K562 (cell line): ENCODE measurements around the gene TBL1XR1. TPM values are rescaled to one million over a fixed set of nuclear protein-coding genes. Genes with fewer than 3 reads are reported as not detected.

Experiments
- CC2D1A ChIP-seq: fragments of 450-650 bp; IDR thresholded peaks from 2 replicates; pipeline ENCODE4 v1.6.1; 2017; ENCODE audit warnings: mild to moderate bottlenecking
- DDX20 ChIP-seq: fragments of 450-650 bp; IDR thresholded peaks from 2 replicates; pipeline ENCODE4 v1.6.1; 2016; ENCODE audit warnings: missing genetic modification characterization, low read depth, mild to moderate bottlenecking, missing compliant biosample characterization, moderate library complexity
- ETV6 ChIP-seq, 3 experiments: fragments of 150-350 bp in 1 of 3; sonication (generic) in 1 of 3; formaldehyde crosslinking in 1 of 3; IDR thresholded peaks; 2 replicates each; pipeline versions ENCODE4 v1.6.1 to v1.8.0; 2014 to 2022; ENCODE audit warnings: borderline replicate concordance in 2 of 3, low read depth in 2 of 3, antibody characterized with exemption in 1 of 3, low read length in 1 of 3, mild to moderate bottlenecking in 1 of 3, missing genetic modification reagents in 1 of 3
- HLTF ChIP-seq: fragments of 450-650 bp; IDR thresholded peaks from 2 replicates; pipeline ENCODE4 v1.6.1; 2016
- RERE ChIP-seq: sonication (generic); formaldehyde crosslinking; IDR thresholded peaks from 2 replicates; pipeline ENCODE4 v1.8.0; 2023; ENCODE audit warnings: missing genetic modification reagents, mild to moderate bottlenecking, borderline replicate concordance
- RNF2 ChIP-seq: sonication (generic); IDR thresholded peaks from 2 replicates; pipeline ENCODE4 v1.6.1; 2016
- ZBTB9 ChIP-seq: fragments of 450-650 bp; formaldehyde crosslinking; IDR thresholded peaks from 2 replicates; pipeline ENCODE4 v1.4.0; 2020; ENCODE audit warnings: mild to moderate bottlenecking, moderate library complexity
- ZNF197 ChIP-seq: fragments of 200-800 bp; sonication (Bioruptor generic); IDR thresholded peaks from 2 replicates; pipeline ENCODE4 v1.6.1; 2016; ENCODE audit warnings: low read depth, missing genetic modification characterization, missing compliant biosample characterization
- ZNF511 ChIP-seq: sonication (generic); formaldehyde crosslinking; IDR thresholded peaks from 2 replicates; pipeline ENCODE4 v1.8.0; 2022; ENCODE audit warnings: mild to moderate bottlenecking, missing genetic modification reagents
- ZSCAN29 ChIP-seq: fragments of 450-650 bp; IDR thresholded peaks from 2 replicates; pipeline ENCODE4 v1.6.1; 2017
- polyA plus RNA-seq, 8 experiments: library from polyadenylated mRNA; depleted of rRNA in 4 of 8; stranded (reverse) in 5 of 8; unstranded in 3 of 8; fragments of >200 nt; fragmentation: Nextera tagmentation in 2 of 8; fragmentation: Illumina TruSeq in 1 of 8; extraction: Ambion mirVana in 2 of 8; extraction: Trizol in 1 of 8; gene quantifications; 2 replicates each; pipeline versions ENCODE4 v1.2.1 to v1.2.3, GENCODE V29; 2011 to 2014; ENCODE audit warnings: inconsistent platforms in 1 of 8, missing spikeins in 1 of 8
- total RNA-seq, 7 experiments: library from RNA; depleted of rRNA in 6 of 7; stranded (reverse); fragments of >200 nt in 6 of 7; fragmentation: Illumina TruSeq in 2 of 7; extraction: Trizol in 2 of 7; gene quantifications; 2 replicates each; pipeline versions ENCODE4 v1.2.1 to v1.2.3, GENCODE V29; 2011 to 2021; ENCODE audit warnings: low replicate concordance in 1 of 7
- TF ChIP-seq, protein P1 (sequence below): fragments of 250-450 bp; sonication (Bioruptor Pico); IDR thresholded peaks from 2 replicates; pipeline ENCODE4 v1.8.0; 2022; ENCODE audit warnings: moderate library complexity, mild to moderate bottlenecking, inconsistent platforms
- TF ChIP-seq, protein P2 (sequence below): fragments of 250-450 bp; sonication (Bioruptor Pico); IDR thresholded peaks from 2 replicates; pipeline ENCODE4 v1.4.0; 2020

TBL1XR1 gene
- total and polyA plus RNA-seq, 9 of the 15 experiments (the other 6 are each of a cell fraction or from before 2014, with no cell fraction given) = 19.6 to 171 (median 83.3) TPM

DNA sequence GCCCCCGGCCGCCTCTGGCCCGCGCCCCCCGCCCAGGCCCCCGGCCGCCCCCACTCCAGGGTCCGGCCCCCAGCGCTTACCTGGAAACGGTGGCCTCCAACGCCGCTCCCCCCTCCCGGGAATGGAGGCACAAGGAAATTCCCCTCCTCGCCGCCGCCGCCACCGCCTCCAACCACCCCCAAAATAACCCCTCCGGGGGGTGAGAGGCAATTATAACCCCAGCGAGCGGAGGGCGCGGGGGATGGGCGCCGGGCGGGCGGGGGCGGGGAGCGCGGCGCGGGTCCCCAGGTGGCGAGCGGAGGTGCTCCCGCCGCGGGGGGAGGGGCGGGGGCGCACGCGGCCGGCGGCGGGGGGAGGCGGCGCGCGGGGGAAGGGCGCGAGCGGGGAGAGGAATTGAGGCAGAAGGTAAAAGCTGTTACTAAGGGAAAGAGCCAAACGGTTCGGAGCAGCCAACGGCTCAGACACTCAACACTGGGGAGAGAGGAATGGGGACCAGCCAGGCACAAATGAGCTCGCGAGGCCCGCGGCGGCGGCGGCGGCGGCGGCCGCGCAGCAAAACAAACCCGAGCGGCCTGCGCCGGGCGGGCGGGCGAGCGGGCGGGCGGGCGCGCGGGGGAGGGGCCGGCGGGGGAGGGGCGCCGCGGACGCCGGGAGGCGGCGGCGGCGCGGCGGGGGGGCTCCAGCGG is at the start of gene TBL1XR1 (continued):
- TF ChIP-seq RERE (no peak), HLTF (no peak), ZNF511 (CRISPR knock-in tag) (no peak), DDX20 (no peak), ETV6 (IDR thresholded peaks at IDR 0.05; ENCODE audit: borderline replicate concordance in 1 of 2, low read depth in 2 of 2, low read length in 1 of 2) (0 out of 4 replicates have a peak, but pooled peaks of 1 of the 2 experiments have one; percentile 34), ETV6 (CRISPR knock-in tag; IDR thresholded peaks at IDR 0.05; ENCODE audit: borderline replicate concordance) (no peak), ZNF197 (no peak; the same call in 1 of the 2 replicates), CC2D1A (no peak), ZBTB9 (no peak), ZSCAN29 (no peak), RNF2 (peak; percentile 95)
- TF ChIP-seq, protein P1, sequence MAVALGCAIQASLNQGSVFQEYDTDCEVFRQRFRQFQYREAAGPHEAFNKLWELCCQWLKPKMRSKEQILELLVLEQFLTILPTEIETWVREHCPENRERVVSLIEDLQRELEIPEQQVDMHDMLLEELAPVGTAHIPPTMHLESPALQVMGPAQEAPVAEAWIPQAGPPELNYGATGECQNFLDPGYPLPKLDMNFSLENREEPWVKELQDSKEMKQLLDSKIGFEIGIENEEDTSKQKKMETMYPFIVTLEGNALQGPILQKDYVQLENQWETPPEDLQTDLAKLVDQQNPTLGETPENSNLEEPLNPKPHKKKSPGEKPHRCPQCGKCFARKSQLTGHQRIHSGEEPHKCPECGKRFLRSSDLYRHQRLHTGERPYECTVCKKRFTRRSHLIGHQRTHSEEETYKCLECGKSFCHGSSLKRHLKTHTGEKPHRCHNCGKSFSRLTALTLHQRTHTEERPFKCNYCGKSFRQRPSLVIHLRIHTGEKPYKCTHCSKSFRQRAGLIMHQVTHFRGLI (CRISPR knock-in tag) = no peak
- TF ChIP-seq, protein P2, sequence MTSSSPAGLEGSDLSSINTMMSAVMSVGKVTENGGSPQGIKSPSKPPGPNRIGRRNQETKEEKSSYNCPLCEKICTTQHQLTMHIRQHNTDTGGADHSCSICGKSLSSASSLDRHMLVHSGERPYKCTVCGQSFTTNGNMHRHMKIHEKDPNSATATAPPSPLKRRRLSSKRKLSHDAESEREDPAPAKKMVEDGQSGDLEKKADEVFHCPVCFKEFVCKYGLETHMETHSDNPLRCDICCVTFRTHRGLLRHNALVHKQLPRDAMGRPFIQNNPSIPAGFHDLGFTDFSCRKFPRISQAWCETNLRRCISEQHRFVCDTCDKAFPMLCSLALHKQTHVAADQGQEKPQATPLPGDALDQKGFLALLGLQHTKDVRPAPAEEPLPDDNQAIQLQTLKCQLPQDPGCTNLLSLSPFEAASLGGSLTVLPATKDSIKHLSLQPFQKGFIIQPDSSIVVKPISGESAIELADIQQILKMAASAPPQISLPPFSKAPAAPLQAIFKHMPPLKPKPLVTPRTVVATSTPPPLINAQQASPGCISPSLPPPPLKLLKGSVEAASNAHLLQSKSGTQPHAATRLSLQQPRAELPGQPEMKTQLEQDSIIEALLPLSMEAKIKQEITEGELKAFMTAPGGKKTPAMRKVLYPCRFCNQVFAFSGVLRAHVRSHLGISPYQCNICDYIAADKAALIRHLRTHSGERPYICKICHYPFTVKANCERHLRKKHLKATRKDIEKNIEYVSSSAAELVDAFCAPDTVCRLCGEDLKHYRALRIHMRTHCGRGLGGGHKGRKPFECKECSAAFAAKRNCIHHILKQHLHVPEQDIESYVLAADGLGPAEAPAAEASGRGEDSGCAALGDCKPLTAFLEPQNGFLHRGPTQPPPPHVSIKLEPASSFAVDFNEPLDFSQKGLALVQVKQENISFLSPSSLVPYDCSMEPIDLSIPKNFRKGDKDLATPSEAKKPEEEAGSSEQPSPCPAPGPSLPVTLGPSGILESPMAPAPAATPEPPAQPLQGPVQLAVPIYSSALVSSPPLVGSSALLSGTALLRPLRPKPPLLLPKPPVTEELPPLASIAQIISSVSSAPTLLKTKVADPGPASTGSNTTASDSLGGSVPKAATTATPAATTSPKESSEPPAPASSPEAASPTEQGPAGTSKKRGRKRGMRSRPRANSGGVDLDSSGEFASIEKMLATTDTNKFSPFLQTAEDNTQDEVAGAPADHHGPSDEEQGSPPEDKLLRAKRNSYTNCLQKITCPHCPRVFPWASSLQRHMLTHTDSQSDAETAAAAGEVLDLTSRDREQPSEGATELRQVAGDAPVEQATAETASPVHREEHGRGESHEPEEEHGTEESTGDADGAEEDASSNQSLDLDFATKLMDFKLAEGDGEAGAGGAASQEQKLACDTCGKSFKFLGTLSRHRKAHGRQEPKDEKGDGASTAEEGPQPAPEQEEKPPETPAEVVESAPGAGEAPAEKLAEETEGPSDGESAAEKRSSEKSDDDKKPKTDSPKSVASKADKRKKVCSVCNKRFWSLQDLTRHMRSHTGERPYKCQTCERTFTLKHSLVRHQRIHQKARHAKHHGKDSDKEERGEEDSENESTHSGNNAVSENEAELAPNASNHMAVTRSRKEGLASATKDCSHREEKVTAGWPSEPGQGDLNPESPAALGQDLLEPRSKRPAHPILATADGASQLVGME (CRISPR knock-in tag) = no peak
